H9 (cell line): ENCODE data around the gene AMMECR1L. TPM values are rescaled to one million over a fixed set of nuclear protein-coding genes. Genes with fewer than 3 reads are reported as not detected.

Experiments
- DNase-seq: peaks from one replicate; pipeline ENCODE4 v3.0.0-alpha.2; 2017
- H2AFZ ChIP-seq: one replicate; pipeline ENCODE4 v1.6.1; 2013; ENCODE audit warnings: mild to moderate bottlenecking, low read length, control low read depth, moderate library complexity
- H2AK5ac ChIP-seq: 2 replicates; pipeline ENCODE4 v1.6.1; 2013; ENCODE audit warnings: low read length, control low read depth, mixed read lengths; ENCODE audit not compliant: insufficient read length
- H2BK120ac ChIP-seq: one replicate; pipeline ENCODE4 v1.6.1; 2013; ENCODE audit warnings: low read depth, mild to moderate bottlenecking, low read length, control low read depth, inconsistent platforms; ENCODE audit not compliant: poor library complexity, severe bottlenecking
- H2BK12ac ChIP-seq: 2 replicates; pipeline ENCODE4 v1.6.1; 2013; ENCODE audit warnings: low read length, control low read depth, mixed read lengths, low read depth; ENCODE audit not compliant: insufficient read length
- H2BK15ac ChIP-seq: 2 replicates; pipeline ENCODE4 v1.6.1; 2013; ENCODE audit warnings: low read depth, low read length, control low read depth
- H2BK20ac ChIP-seq: one replicate; pipeline ENCODE4 v1.6.1; 2013; ENCODE audit warnings: low read depth, mild to moderate bottlenecking, low read length, control low read depth, inconsistent platforms; ENCODE audit not compliant: poor library complexity, severe bottlenecking
- H2BK5ac ChIP-seq: 2 replicates; pipeline ENCODE4 v1.6.1; 2013; ENCODE audit warnings: low read length, control low read depth, mixed read lengths; ENCODE audit not compliant: insufficient read length
- H3K14ac ChIP-seq: 2 replicates; pipeline ENCODE4 v1.6.1; 2013; ENCODE audit warnings: low read length, control low read depth; ENCODE audit not compliant: insufficient read depth
- H3K18ac ChIP-seq: 2 replicates; pipeline ENCODE4 v1.6.1; 2013; ENCODE audit warnings: low read depth, mild to moderate bottlenecking, mixed read lengths, low read length, control low read depth; ENCODE audit not compliant: insufficient read length
- H3K23ac ChIP-seq: 2 replicates; pipeline ENCODE4 v1.6.1; 2013; ENCODE audit warnings: low read length, control low read depth, mixed read lengths, low read depth; ENCODE audit not compliant: insufficient read length
- H3K23me2 ChIP-seq: 2 replicates; pipeline ENCODE4 v1.6.1; 2013; ENCODE audit warnings: low read depth, mild to moderate bottlenecking, mixed read lengths, low read length, control low read depth; ENCODE audit not compliant: insufficient read length, poor library complexity, severe bottlenecking
- H3K27ac ChIP-seq: 2 replicates; pipeline ENCODE4 v1.5.1; 2013; ENCODE audit warnings: low read length, control low read depth, mixed read lengths, low read depth; ENCODE audit not compliant: insufficient read length
- H3K27me3 ChIP-seq: 2 replicates; pipeline ENCODE4 v1.6.1; 2013; ENCODE audit warnings: low read length, control low read depth, inconsistent platforms; ENCODE audit not compliant: insufficient read depth
- H3K4ac ChIP-seq: 2 replicates; pipeline ENCODE4 v1.6.1; 2013; ENCODE audit warnings: low read depth, mild to moderate bottlenecking, control low read depth, inconsistent platforms, low read length, moderate library complexity
- H3K4me1 ChIP-seq: 2 replicates; pipeline ENCODE4 v1.6.1; 2013; ENCODE audit warnings: low read length, control low read depth, inconsistent platforms; ENCODE audit not compliant: insufficient read depth
- H3K4me2 ChIP-seq: 2 replicates; pipeline ENCODE4 v1.6.1; 2013; ENCODE audit warnings: low read length, control low read depth, mixed read lengths; ENCODE audit not compliant: insufficient read length, insufficient read depth
- H3K56ac ChIP-seq: 2 replicates; pipeline ENCODE4 v1.6.1; 2013; ENCODE audit warnings: low read depth, mild to moderate bottlenecking, mixed read lengths, low read length, control low read depth; ENCODE audit not compliant: insufficient read length
- H3K79me1 ChIP-seq: 2 replicates; pipeline ENCODE4 v1.6.1; 2013; ENCODE audit warnings: low read depth, mild to moderate bottlenecking, moderate library complexity, low read length, control low read depth, inconsistent platforms; ENCODE audit not compliant: insufficient read depth, poor library complexity, severe bottlenecking
- H3K79me2 ChIP-seq: 2 replicates; pipeline ENCODE4 v1.6.1; 2013; ENCODE audit warnings: low read length, control low read depth, inconsistent platforms; ENCODE audit not compliant: insufficient read depth
- H3K9ac ChIP-seq: 2 replicates; pipeline ENCODE4 v1.6.1; 2013; ENCODE audit warnings: low read length, control low read depth, mixed read lengths; ENCODE audit not compliant: insufficient read length; ENCODE audit errors: extremely low read depth
- H3K9me3 ChIP-seq: one replicate; pipeline ENCODE4 v1.6.1; 2013; ENCODE audit warnings: low read depth, low read length, inconsistent platforms; ENCODE audit not compliant: control insufficient read depth
- H3T11ph ChIP-seq: one replicate; pipeline ENCODE4 v1.6.1; 2013; ENCODE audit warnings: mild to moderate bottlenecking, low read length, control low read depth, inconsistent platforms
- H4K20me1 ChIP-seq: one replicate; pipeline ENCODE4 v1.6.1; 2013; ENCODE audit not compliant: control insufficient read depth, insufficient read length, insufficient read depth
- H4K5ac ChIP-seq: 2 replicates; pipeline ENCODE4 v1.6.1; 2013; ENCODE audit warnings: low read depth, mild to moderate bottlenecking, mixed read lengths, low read length, control low read depth; ENCODE audit not compliant: insufficient read length
- H4K8ac ChIP-seq: replicated peaks from 2 replicates; pipeline ENCODE4 v1.6.1; 2013; ENCODE audit warnings: low read length, control low read depth, mixed read lengths, low read depth; ENCODE audit not compliant: insufficient read length
- H4K91ac ChIP-seq: 2 replicates; pipeline ENCODE4 v1.6.1; 2013; ENCODE audit warnings: low read depth, mild to moderate bottlenecking, moderate library complexity, mixed read lengths, low read length, control low read depth; ENCODE audit not compliant: insufficient read length
- H3K27ac Mint-ChIP-seq, 3 experiments: 2 replicates in 2 of 3; 3 replicates in 1 of 3; pipeline ENCODE4 v1.8.0; 2020 to 2021; ENCODE audit warnings: mixed read lengths in 3 of 3, mild to moderate bottlenecking in 1 of 3, moderate library complexity in 1 of 3
- H3K27me3 Mint-ChIP-seq: 2 replicates; pipeline ENCODE4 v1.8.0; 2021; ENCODE audit warnings: low read depth, mild to moderate bottlenecking, moderate library complexity, mixed read lengths
- H3K36me3 Mint-ChIP-seq, 3 experiments: 2 replicates in 2 of 3; 3 replicates in 1 of 3; pipeline ENCODE4 v1.8.0; 2020 to 2021; ENCODE audit warnings: low read depth in 3 of 3, mixed read lengths in 3 of 3; ENCODE audit not compliant: insufficient read depth in 1 of 3
- H3K4me1 Mint-ChIP-seq, 2 experiments: 2 replicates each; pipeline ENCODE4 v1.8.0; 2020; ENCODE audit warnings: mixed read lengths in 2 of 2
- H3K4me3 Mint-ChIP-seq, 2 experiments: 2 replicates in 1 of 2; 3 replicates in 1 of 2; pipeline ENCODE4 v1.8.0; 2020 to 2021; ENCODE audit warnings: mild to moderate bottlenecking in 2 of 2, mixed read lengths in 2 of 2, moderate library complexity in 1 of 2
- H3K9me3 Mint-ChIP-seq, 2 experiments: 2 replicates in 1 of 2; 3 replicates in 1 of 2; pipeline ENCODE4 v1.8.0; 2020; ENCODE audit warnings: mild to moderate bottlenecking in 2 of 2, mixed read lengths in 2 of 2, moderate library complexity in 1 of 2
- CTCF ChIP-seq: fragments of 200-600 bp; sonication (generic); conservative IDR thresholded peaks from 3 replicates; pipeline ENCODE4 v1.8.0; 2021; ENCODE audit warnings: antibody characterized with exemption, mild to moderate bottlenecking
- WGBS: extraction: QIAGEN DNeasy Blood & Tissue Kit; methylation state at CpG from one replicate; pipeline ENCODE4 v1.1.7; 2013; ENCODE audit warnings: missing lambda C conversion rate, low lambda C conversion rate, mixed read lengths; ENCODE audit not compliant: insufficient read length; ENCODE audit errors: extremely low coverage; 5-methylcytosine and 5-hydroxymethylcytosine counted together
- total RNA-seq: library from RNA; stranded (reverse); gene quantifications from 2 replicates; pipeline ENCODE4 v1.2.1, GENCODE V29; 2021

AMMECR1L gene
- total RNA-seq, 1 experiment from 2014 or later, result 20.0 TPM

GRCh38 chr2:127852388-127852787 lies 33.4 kb downstream of the AMMECR1L start:
- no peak overlapping the region for H3K4ac ChIP-seq
- no peak overlapping the region for H4K91ac ChIP-seq
- no peak overlapping the region for H3T11ph ChIP-seq
- H3K18ac ChIP-seq, result no peak overlapping the region
- H3K56ac ChIP-seq, result no peak overlapping the region
- no peaks in the 10 kb centered on the region for H3K27me3 ChIP-seq
- Mint-ChIP-seq H3K4me3 (no peak overlapping the region), H3K27ac (no peak overlapping the region; a peak in 1 of 7 replicates), H3K36me3 (peaks cover 43 to 68% (median 66%) of the 10 kb centered on the region in 3 experiments), H3K9me3 (no peaks in the 10 kb centered on the region), H3K27me3 (no peaks in the 10 kb centered on the region), H3K4me1 (peaks cover 9 to 19% of the 10 kb centered on the region in 2 experiments)
- peaks cover 2% of the 10 kb centered on the region for H3K79me1 ChIP-seq
- no peak overlapping the region for H2AK5ac ChIP-seq
- H2BK20ac ChIP-seq, result no peak overlapping the region
- H4K20me1 ChIP-seq, result no peaks in the 10 kb centered on the region
- no CpG with 5 or more reads among the region's 8 CpGs for WGBS
- H3K23me2 ChIP-seq, result peaks cover 4% of the 10 kb centered on the region
- no peak overlapping the region for H3K23ac ChIP-seq
- no peak overlapping the region for H4K8ac ChIP-seq
- no peak overlapping the region for H2BK120ac ChIP-seq
- no peak overlapping the region for H3K9ac ChIP-seq
- H3K4me1 ChIP-seq, result no peaks in the 10 kb centered on the region
- no peak overlapping the region for H2BK15ac ChIP-seq
- no peak for DNase-seq
- H3K27ac ChIP-seq, result no peak overlapping the region
- H3K79me2 ChIP-seq, result peaks cover 19% of the 10 kb centered on the region; the same call in 1 of the 2 replicates
- H4K5ac ChIP-seq, result no peak overlapping the region
- no peaks in the 10 kb centered on the region for H3K9me3 ChIP-seq
- no peak for TF ChIP-seq CTCF
- no peak overlapping the region for H3K14ac ChIP-seq
- H2BK5ac ChIP-seq, result no peak overlapping the region
- H2BK12ac ChIP-seq, result no peak overlapping the region
- no peak overlapping the region for H3K4me2 ChIP-seq
- no peak overlapping the region for H2AFZ ChIP-seq
